Measurements from ENCODE around the gene PPA1.
A peak's percentile ranks its signal among the peaks of the same experiment; 100 is the strongest.
"Not testable (repeated sequence)": the region's sequence is repeated elsewhere in the genome, so short reads cannot be mapped to it uniquely, and the experiment has no call there.

Gene PPA1

DNA sequence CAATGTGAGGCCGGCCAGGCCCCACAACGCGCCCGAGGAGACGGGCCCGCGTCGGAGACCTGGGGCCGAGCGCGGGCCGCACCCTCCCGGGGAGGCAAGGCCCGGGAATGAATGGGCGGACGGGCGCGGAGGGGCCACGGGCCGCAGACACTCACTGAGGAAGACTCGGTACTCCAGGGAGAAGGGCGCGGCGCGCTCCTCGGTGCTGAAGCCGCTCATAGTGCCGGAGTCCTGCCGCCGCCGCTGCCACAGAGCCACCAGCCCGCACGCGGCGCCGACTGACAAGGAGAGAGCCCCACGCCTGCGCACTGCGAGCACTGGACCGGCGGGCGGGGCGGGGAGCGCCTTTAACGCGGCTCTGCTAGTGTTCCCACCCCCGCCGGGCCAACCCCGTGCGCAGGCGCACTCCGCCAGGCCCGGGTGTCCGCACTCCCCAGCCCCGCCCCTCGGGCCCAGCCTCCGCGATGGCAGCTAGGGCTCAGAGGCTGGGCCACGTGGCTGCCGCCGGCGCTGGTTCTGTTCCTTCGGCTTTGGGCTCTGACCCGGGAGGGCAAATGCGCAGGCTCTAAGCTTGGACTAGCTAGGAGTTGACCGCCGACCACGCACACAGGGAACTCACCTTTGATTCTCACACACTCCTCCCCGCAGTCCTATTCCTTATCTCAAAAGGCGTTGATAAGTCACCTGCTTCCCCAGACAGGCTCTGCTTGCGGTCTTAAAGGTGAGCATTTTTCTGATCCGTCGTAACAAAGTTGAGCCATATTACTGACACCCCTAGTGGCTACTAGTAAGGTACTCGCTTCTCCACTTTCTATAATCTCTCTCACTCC lies at the start of gene PPA1:
TSS of gene PPA1 (minus strand) at position 321 of the 830 bp plus-strand sequence. CDS start at position 219, 102 bp downstream.
- peak; percentile 99 for DNase-seq (ENCODE audit: low read depth in 3 of 3)

DNA sequence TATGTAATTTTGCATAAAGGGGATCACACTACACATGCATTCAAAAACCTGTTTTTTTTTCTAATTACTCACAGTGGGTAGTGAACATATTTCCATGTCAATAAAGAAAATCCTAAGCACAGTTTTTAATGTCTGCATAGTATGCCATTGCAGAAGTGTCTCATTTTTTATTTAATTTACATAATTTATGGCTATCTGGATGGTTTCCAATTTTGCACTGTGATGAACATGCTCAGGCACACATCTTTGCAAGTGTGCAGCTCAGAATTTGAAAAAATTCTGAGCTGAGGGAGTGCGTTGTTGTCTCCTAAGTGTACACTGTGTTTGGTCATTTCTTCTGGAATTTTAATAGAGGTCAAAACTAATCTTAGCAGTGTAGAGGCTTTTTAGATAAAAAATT lies 48.4 kb upstream of the PPA1 start:
- DNase-seq (ENCODE audit: low read depth in 3 of 3): no peak

DNA sequence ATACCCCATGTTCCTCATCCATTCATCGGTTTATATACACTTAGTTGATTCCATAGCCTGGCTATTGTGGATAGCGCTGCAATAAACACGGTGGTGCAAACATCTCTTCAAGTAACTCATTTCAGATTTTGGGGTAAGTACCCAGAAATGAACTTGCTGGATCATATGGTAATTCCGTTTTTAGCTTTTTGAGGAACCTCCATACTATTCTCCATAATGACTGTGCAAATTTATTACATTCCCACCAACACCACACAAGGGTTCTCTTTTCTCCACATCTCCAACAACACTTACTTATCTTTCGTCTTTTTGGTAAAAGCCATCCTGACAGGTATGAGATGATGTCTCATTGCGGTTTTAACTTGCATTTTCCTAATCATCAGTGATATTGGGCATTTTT lies 46.9 kb upstream of the PPA1 start:
- no peak for DNase-seq (ENCODE audit: low read depth in 3 of 3)

DNA sequence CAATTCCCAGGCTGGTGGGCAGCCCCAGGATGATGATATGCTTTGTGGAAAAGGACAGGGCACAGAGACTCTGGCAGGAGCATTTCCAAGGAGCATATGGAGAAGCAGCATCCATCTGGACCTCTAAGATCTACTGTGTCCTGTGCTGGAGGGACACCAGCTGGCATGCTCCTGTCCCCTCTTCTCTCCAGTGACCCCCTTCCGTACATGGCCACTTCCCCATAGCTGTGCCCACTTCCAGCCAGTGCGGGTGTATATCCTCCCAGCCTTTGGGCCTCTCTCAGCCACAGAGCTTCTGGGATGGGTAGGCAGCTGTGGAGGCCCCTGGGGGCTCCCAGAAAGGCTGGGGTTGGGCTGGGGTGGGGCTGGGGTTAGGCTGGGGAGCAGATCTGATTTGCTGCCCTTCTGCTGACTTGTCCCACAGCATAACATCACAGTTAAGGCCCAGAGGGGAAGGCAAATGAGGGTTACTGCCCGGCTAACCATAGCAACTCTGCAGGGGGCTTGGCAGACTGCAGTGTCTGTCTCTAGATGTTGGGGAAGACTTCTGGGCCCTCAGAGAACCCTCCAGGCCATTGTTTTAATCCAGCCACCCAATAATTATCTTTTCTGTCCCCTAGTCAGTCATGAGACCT lies 44.3 kb upstream of the PPA1 start:
- no peak for DNase-seq (ENCODE audit: low read depth in 3 of 3)

DNA sequence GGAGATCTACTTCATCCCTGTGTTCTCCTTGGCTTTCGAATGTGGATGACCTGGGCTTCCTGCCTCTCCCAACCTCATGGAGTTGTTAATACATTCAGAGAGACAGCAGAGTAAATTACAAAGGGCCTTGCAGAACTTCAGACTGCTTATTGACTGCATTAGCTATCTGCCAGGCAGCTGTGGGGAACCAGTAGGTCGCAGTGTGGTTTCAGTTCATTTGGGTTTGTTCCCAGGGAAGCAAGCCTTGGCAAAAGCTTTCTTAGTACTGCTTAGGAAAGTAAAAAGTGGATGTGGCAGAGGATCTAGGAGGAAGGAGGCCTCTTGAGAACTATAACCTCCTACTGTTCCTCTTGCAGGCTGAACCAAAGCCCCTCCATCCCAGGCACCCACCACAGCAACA lies 41.4 kb upstream of the PPA1 start:
- DNase-seq (ENCODE audit: low read depth in 3 of 3): no peak

GRCh38 chr10:70272925-70273316 lies 39.7 kb upstream of the PPA1 start:
- no peak for DNase-seq (ENCODE audit: low read depth in 3 of 3)

GRCh38 chr10:70271996-70272924 lies 39.0 kb upstream of the PPA1 start:
- DNase-seq (ENCODE audit: low read depth in 3 of 3): no peak

GRCh38 chr10:70270952-70271351 lies 37.7 kb upstream of the PPA1 start:
- no peak for DNase-seq (ENCODE audit: low read depth in 3 of 3)

DNA sequence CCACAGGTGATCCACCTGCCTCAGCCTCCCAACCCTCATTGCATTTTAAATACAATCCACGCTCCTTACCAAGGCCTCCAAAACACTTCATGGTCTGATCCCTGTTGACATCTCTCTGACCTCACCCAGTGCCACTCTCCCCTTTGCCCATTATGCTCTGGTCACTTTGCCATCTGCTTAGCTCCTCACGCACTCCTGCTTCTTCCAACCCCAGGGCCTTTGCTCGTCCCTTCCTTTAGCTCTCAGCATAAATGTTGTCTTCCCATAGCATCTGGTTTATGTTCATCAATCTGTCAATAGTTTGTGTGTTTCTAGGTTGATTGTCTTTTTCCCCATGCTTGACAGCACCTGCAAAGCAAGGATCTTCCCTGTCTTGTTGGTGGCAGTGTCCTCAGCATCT lies 36.5 kb upstream of the PPA1 start:
- DNase-seq (ENCODE audit: low read depth in 3 of 3): no peak

GRCh38 chr10:70268376-70268775 lies 35.1 kb upstream of the PPA1 start:
- no peak for DNase-seq (ENCODE audit: low read depth in 3 of 3)

DNA sequence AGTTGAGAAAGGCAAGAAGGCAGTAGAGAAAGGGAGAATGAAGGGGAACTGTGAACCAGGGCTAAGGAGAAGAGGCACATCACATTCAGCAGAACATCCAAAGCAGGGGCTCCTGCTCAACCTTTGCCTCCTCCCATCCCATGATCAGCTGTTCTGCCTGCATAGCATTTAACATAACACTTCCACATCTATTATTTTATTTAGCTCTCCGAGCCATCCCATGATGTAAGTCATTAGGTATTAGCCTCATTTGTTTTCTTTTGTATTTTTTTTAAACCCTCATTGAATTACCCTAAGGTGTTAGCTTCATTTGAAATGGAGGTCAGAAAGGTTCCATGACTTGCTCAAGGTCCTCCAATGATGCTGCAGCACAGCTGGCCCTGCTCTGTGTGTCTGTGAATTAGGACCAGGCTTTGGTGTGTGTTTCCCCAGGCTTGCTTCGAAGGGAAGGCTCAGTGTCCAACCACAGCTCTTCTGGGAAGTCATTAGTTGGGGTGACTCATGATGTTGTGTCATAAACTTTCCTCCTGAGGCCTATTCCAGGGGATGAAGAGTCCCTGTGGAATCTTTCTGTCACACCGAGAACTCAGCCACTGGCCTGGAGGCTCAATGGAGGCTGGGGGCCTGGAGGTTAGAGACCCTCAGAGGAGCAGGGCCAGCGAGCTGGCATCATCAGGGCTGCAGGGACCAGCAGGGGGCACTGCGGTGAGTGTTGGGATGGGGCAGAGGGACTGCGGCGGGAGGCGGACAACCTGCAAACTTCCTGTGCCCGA lies 34.1 kb upstream of the PPA1 start:
- DNase-seq (ENCODE audit: low read depth in 3 of 3): no peak

DNA sequence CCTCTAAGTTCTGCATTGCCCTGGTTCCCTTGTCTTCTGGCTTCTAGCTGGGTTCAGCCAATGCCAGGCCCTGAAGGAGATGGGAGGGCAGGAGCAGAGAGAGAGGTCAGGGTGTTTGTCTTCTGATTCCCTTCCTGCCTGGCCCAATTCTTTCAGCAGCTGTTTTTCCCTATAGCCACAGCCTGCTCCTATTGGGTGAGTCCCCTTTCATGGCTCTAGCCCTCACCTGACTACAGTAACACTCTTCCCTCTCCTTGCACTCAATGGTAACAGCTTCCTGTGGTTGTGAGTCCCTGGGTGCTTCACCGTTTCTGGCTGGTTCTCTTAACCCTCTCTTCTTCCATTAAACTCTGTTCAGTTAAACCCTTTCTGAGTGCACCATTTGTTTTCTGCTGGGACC lies 33.5 kb upstream of the PPA1 start:
- no peak for DNase-seq (ENCODE audit: low read depth in 3 of 3)

- DNase-seq (ENCODE audit: low read depth in 3 of 3): no peak
These were observed 32.8 kb upstream of the PPA1 start for GRCh38 chr10:70266056-70266455.

DNA sequence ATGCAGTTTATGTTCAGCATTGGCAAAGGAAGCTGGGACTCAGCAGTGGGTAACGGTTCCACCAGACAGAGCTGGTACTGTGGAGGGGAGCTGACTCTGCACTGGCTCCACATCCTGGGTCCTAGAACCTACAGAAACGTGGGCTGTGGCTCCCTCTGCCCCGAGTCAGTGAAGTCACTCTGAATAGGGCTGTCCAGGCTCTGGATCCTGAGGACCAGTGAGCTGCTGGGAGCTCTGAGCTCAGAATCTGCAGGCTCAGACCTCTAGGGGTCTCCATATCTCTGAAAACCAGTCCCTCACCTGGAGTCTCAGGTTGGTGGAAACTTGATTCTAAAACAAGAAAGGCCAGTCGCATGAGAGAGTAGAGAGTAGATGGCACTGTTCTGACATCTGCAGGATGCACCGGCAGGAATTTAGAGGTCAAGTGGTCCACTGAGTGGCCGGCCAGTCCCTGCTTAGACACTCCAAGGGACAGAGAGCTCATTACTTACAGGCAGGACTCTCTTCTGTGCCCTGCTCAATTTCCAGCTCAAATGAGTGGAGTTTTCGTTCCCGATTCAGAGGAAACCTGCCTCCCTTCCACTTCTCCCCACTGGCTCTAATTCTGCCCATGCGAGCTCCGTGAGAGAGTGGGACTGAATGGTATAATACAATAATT lies 31.9 kb upstream of the PPA1 start:
- no peak for DNase-seq (ENCODE audit: low read depth in 3 of 3)

DNA sequence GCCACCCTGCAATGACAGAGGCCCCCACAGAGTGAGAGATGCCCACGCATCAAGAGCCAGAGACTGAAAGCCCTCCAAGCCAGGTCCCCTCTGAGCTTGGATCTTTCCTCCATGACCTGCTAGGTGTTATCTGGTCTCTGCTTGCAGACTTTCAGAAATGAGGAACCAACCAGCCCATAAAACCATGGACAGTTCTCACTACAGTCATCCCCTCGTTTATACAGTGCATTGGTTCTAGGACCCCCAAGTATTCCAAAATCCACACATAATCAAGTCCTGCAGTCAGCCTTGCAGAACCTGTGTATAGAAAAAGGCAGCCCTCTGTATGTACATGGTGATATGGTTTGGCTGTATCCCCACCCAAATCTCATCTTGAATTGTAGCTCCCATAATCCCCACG lies 27.5 kb upstream of the PPA1 start:
- no peak for DNase-seq (ENCODE audit: low read depth in 3 of 3)

GRCh38 chr10:70260259-70260658 lies 27.0 kb upstream of the PPA1 start:
- DNase-seq (ENCODE audit: low read depth in 3 of 3): no peak

DNA sequence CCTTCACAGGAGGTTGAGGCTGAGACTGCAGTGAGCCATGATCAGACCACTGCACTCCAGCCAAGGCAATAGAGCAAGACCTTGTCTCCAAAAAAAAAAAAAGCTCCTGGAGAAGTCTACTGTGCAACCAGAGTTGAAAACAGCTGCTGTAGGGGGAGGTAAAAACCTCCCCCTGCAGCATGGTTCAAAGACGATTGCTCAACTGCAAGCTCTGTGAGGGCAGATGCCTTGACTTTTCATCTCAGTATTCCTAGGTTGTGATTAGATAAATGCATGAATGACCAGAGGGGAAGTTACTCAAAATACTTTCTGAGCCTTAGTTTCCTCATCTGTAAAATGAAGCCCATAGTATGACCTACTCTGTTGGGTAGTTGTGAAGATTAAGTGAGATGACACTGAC lies 25.0 kb upstream of the PPA1 start:
- DNase-seq (ENCODE audit: low read depth in 3 of 3): no peak

DNA sequence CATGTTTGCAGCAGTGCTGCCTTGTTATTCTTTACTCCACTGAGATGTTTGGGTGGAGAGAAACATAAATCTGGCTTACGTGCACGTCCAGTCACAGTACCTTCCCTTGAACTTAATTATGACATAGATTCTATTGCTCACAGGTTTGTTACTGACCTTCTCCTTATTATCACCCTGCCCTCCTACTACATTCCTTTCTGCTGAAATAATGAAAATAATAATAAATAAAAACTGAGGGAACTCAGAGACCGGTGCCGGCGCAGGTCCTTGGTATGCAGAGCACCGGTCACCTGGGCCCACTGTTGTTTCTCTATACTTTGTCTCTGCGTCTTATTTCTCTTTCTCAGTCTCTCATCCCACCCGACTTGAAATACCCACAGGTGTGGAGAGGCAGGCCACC lies 24.6 kb upstream of the PPA1 start:
- not testable (repeated sequence) for DNase-seq (ENCODE audit: low read depth in 3 of 3)

- DNase-seq (ENCODE audit: low read depth in 3 of 3): no peak
These were observed 23.2 kb upstream of the PPA1 start for GRCh38 chr10:70256463-70256862.

DNA sequence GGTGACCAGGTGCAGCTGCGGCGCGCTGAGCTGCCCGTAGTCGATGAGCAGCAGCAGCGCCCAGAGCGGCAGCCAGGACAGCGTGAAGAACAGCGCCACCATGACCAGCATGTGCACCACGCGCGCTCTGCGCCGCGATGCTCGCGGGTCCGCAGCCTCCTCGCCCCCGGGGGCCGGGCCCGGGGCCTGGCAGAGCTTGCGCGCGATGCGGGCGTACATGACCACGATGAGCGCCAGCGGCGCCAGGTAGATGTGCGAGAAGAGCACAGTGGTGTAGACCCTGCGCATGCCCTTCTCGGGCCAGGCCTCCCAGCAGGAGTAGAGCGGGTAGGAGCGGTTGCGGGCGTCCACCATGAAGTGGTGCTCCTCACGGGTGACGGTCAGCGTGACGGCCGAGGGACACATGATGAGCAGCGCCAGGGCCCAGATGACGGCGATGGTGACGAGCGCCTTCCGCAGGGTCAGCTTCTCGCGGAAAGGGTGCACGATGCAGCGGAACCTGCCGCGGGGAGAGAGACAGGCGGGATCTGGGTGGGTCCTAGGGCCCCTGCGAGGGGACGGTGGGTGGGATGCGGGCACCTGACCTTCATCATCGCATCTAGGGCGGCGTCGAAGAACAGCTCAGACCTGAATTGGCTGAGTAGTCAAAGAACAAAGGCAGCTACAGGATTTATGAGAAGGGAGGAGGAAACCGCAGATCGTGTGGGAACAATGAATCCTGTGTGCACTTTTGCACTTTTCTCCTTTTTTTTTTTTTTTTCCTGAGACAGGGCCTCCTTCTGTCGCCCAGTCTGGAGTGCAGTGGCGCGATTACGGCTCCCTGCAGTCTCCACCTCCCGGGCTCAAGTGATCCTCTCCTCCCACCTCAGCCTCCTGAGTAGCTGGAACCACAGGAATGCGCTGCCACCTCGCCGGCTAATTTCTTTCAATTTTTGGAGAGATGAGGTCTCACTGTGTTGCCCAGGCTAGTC lies 22.4 kb upstream of the PPA1 start:
- no peak for DNase-seq (ENCODE audit: low read depth in 3 of 3)

Measured in stimulated activated CD4-positive, alpha-beta T cell treated with anti-CD3 and anti-CD28 coated beads, TNF-alpha, amount 100 ng/mL, for 4 hours (primary cell).